Stimulated activated CD4-positive, alpha-beta T cell treated with anti-CD3 and anti-CD28 coated beads, Interleukin-15, amount 100 ng/mL, for 24 hours (primary cell): ENCODE data around the gene ZC3H7B.

ENCODE experiments used
- DNase-seq: peaks from one replicate; pipeline ENCODE4 v3.0.0-alpha.2; 2020

The ZC3H7B gene

GRCh38 chr22:41358927-41359326 lies 57.6 kb downstream of the ZC3H7B start:
- DNase-seq: no peak

- no peak for DNase-seq
These were observed 58.1 kb downstream of the ZC3H7B start for GRCh38 chr22:41359376-41359775.

GRCh38 chr22:41360126-41360525 lies 58.8 kb downstream of the ZC3H7B start:
- DNase-seq: no peak

- DNase-seq: no peak
These were observed 60.5 kb downstream of the ZC3H7B start for GRCh38 chr22:41361716-41362310.

- no peak for DNase-seq
These were observed 61.3 kb downstream of the ZC3H7B start for GRCh38 chr22:41362615-41363014.

- no peak for DNase-seq
These were observed 62.9 kb downstream of the ZC3H7B start for GRCh38 chr22:41364233-41364632.

- no peak for DNase-seq
These were observed 63.6 kb downstream of the ZC3H7B start for GRCh38 chr22:41364955-41365354.

GRCh38 chr22:41365425-41365824 lies 64.1 kb downstream of the ZC3H7B start:
- no peak for DNase-seq

- DNase-seq: no peak
These were observed 65.2 kb downstream of the ZC3H7B start for GRCh38 chr22:41366323-41367029.

GRCh38 chr22:41367039-41367679 lies 65.8 kb downstream of the ZC3H7B start:
- DNase-seq: peak; percentile 21

GRCh38 chr22:41367680-41368542 lies 66.6 kb downstream of the ZC3H7B start:
- no peak for DNase-seq

- DNase-seq: no peak
These were observed 67.5 kb downstream of the ZC3H7B start for GRCh38 chr22:41368543-41369423.

GRCh38 chr22:41369424-41369745 lies 68.1 kb downstream of the ZC3H7B start:
- DNase-seq: no peak

- no peak for DNase-seq
These were observed 68.5 kb downstream of the ZC3H7B start for GRCh38 chr22:41369837-41370236.

- no peak for DNase-seq
These were observed 76.5 kb downstream of the ZC3H7B start for GRCh38 chr22:41377846-41378245.

GRCh38 chr22:41380993-41381328 lies 79.6 kb downstream of the ZC3H7B start:
- no peak for DNase-seq

- DNase-seq: peak; percentile 98
These were observed 80.2 kb downstream of the ZC3H7B start, which contains the start of gene TEF for GRCh38 chr22:41381329-41382097. Gene TEF (plus strand): TSS chr22:41381942. CDS start chr22:41382045, 103 bp downstream.

- DNase-seq: peak; percentile 73
These were observed 80.8 kb downstream of the ZC3H7B start for GRCh38 chr22:41382098-41382578.

GRCh38 chr22:41382610-41383009 lies 81.3 kb downstream of the ZC3H7B start:
- no peak for DNase-seq

- DNase-seq: no peak
These were observed 81.8 kb downstream of the ZC3H7B start for GRCh38 chr22:41383085-41383484.

- no peak for DNase-seq
These were observed 82.8 kb downstream of the ZC3H7B start for GRCh38 chr22:41384128-41384527.
